HG03442 (cell line): ENCODE results near the gene RBM44.

ENCODE experiments used
- ATAC-seq: cut with Tn5 transposase; IDR thresholded peaks from one replicate; pipeline ENCODE4 v1.9.1; 2021; ENCODE audit warnings: mild to moderate bottlenecking, moderate library complexity; ENCODE audit not compliant: unreplicated experiment

Gene RBM44

GRCh38 chr2:237869343-237870102 lies 70.9 kb downstream of the RBM44 start:
- ATAC-seq, result no peak

- ATAC-seq, result no peak
Observed at GRCh38 chr2:237870126-237870525, 71.5 kb downstream of the RBM44 start.

DNA sequence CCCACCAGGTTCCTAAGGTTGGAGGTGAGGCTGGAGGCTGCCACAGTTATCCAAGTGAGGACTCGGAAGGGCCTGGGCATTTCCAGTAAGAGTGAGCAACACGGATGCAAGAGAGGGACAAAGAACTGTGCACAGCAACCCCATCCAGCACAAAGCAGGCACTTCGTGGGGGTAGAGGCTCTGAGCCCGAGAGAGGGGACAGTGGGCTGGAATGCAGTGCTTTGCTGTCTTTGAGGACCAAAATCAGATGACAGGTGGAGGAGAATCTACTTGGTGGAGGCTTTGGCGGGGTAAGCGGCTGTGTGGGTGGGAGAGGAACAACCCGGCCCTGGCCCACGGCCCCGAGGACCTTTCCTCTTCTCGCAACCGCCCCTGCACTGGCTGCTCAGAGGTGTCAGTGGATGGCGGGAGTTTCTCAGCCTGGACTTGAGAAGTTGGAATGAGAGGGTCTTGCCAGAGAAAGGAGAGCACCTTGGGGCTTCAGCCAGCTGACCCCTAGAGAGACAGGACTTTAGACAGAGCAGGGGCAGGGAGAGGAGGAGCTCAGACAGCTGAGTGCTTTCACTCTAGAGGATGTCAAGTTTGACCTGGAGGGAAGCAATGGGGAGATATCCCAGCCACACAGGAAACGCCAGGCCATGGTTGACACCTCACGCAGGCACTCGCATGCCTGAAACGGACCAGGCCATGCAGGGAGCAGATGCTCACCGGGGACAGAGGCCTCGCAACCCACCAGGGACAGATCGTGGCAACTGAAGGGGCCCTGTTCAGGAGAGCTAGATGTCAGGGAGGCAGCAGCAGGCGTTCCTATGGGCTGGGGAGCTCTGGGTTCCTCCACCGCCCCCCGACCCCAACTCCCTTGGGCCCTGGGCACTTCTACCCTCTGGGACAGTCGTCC lies 72.4 kb downstream of the RBM44 start:
- ATAC-seq, result no peak

DNA sequence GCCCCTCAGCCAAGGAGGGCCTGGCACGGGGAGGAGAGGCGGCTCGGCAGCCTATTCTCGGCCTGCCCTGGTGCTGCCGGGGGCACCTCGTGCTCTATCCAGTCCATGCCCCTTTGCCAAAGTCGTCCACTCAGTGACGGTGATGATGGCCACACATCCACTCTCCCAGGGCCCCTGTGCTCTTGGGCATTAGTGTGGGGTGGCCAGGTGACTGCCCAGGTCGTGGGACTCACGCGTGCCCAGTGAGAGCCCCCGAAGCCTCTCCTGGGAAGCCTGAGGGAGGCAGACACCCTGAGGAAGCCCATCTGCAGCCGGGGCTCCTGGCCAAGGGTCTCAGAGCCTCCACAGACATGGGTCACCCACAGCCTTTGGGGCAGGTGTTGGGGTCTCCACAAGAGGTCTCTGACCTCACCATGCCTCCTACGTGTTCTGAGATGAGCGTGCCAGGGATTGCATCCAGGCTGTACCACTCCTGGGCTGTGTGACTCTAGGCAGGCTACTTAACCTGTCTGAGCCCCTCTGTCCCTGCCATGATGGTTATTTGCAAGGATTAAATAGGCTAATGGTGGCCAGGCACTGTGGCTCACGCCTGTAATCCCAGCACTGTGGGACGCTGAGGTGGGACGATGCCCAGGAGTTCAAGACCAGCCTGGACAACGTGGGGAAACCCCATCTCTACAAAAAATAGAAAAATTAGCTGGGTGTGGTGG lies 73.8 kb downstream of the RBM44 start:
- no peak for ATAC-seq

DNA sequence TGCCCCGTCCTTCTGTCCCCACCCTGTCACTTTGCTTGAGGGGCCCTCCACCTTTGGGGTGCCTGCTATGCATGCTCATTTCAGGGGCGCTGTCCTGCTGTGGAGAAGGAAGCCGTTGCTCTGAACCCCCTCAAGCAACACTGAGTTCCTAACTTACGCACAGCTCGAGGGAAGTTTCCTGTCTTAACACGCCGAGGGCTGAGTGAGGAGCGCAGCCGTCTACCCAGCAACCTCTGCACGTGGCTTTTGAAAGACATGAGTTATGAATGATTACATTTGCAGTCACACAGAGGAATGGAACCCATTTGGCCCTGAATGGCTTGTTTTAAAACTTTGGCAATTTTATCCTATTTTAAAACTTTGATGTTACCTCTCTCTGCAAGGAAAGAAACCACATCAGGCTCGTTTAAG lies 74.8 kb downstream of the RBM44 start:
- no peak for ATAC-seq

DNA sequence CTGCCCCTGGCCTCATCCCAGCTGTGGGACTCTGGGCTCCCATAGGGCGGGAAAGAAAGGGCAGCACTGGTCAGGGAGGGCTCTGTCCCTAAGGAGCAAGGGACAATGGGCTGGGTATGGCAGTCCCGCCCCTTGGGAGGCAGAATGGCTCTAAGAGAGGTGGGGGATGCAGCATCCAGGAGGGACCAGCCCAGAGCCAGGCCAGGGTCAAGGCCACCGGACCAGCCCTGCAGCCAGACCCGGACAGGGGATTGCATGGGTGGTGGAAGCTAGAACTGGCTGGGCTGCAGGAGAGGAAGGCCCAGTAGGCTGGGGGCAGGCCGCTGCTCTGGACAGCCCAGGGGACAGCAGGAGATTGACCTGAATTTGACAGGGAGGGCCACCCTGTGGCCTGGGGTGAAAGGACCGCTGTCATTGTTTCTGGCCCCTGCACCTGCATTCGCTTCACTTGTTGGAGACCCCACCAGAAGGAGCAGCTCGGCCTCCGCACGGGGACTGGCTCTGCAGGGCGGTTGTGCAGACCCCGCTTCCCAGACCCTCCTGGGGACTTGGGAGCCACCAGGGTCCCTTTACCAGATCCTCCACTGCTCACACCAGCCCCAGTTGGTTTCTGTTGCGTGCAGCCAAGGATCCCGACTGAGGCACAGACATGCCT lies 75.4 kb downstream of the RBM44 start:
- ATAC-seq, result no peak

- ATAC-seq, result no peak
Observed at GRCh38 chr2:237874585-237875161, 76.1 kb downstream of the RBM44 start.

GRCh38 chr2:237875256-237876060 lies 76.9 kb downstream of the RBM44 start:
- ATAC-seq, result no peak

GRCh38 chr2:237876061-237876526 lies 77.5 kb downstream of the RBM44 start:
- ATAC-seq, result no peak

- no peak for ATAC-seq
Observed at GRCh38 chr2:237876532-237876931, 78.0 kb downstream of the RBM44 start.

GRCh38 chr2:237876951-237877491 lies 78.4 kb downstream of the RBM44 start:
- ATAC-seq, result no peak

DNA sequence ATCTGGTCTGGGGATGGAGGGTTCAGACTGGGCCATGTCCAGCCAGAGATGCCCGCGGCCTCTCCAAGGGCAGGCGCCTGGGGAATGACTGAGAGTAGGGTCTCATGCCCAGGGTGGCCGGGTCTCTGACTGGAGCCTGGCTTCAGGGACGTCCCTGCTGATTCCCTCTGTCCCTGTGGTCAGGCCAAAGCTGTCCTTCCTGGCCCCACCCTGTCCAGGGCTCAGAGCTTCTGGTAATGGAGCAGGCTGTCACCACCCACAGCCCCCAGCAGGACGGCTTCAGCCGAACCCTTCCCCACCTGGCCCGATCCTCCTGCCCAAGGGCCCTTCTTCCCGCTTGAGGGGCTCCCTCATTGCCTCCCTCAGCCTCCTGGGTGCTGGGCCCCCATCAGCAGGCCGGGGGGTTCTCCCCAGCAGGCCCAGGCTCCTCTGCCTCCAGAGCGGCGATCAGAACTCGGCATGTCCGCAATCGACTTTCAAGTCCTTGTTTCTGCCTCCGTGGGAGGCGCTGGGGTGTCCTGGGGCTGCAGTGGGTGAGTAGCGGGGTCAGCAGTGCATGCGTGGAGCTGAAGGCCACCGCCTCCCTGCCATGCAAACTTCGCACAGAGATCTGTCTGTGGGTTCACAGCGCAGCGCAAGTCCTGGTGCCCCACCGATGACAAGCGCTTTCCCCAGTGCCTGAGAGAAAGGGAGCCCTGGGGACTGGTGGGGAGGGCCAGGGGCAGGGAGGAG lies 79.2 kb downstream of the RBM44 start:
- no peak for ATAC-seq

- no peak for ATAC-seq
Observed at GRCh38 chr2:237878321-237879057, 79.9 kb downstream of the RBM44 start.

GRCh38 chr2:237879058-237879430 lies 80.5 kb downstream of the RBM44 start:
- no peak for ATAC-seq

DNA sequence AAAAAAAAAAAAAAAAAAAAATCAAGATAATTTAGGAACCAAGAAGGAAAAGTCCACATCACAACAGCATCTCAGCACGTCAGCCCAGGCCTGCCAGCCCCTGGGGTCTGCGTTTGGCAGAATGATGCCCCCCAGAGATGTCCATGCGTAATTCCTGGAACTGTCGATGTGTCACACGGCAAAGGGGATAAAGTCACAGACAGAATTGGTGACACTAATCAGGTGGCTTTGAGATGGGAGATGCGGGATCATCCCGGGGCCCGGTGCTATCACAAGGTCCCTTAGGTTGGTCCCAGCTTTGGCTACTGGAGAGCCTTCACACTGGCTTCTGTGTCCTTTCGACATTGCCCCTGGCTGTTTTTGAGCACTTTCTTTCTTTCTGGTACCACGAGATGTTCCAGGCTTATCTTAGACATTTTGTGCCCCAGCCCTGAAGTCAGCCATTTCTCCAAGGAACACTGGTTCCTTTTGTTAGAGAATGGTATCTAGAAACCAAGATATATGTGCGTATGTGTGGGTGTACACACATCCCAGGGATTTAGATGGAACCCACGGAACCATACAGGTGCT lies 81.5 kb downstream of the RBM44 start:
- ATAC-seq, result no peak

DNA sequence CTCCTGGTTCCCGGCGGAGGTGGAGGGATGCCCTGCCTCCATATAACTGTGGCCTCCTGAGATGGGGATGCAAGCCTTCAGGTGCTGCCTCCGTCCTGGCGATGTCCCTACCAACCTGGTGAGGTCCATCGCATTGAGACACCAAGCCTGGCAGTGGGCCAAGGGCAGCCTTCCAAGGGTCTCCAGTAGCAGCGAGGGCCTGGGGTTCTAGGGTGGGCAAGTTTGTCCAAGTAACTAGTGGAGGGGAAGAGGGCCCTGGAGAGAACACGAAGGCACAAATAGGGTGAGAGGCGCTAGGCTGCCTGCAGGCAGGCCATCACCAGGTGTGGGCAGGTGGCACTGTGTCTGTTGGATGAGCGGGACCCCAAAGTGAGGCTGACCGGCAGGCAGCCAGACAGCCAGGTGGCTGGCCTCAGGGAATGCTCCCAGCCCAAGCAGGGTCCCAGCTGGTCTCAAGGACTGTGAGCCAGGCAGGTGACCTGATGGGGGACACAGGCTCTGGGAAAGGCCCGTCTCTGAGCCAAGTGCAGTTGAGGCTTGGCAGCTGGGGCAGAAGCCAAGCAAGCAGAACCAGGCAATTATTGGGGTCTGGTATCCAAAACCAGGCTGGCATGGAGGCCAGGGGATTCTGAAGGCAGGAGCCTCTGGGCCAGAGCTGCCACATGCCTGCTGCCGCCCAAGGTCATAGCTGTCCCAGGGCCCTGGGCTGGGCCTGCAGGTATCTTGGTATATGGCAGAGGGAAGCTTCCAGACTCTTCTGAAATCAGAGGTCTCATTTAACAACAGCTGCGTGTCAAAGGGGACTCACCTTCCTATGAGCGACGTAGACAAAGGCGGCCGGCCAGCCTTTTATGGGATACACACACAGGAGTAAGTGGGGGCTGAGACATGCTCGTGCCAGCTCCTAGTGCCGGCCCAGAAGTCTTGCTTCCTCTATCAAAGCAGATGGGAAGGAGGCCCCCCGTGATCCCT lies 84.2 kb downstream of the RBM44 start:
- ATAC-seq, result no peak
